HepG2 (cell line): ENCODE measurements around the gene OGA. TPM values are rescaled to one million over a fixed set of nuclear protein-coding genes. Genes with fewer than 3 reads are reported as not detected.

Source experiments
- AKNA ChIP-seq: sonication (generic); formaldehyde crosslinking; IDR thresholded peaks from 2 replicates; pipeline ENCODE4 v1.4.0; 2020; ENCODE audit warnings: missing genetic modification reagents, borderline replicate concordance
- CHCHD3 ChIP-seq: sonication (generic); formaldehyde crosslinking; IDR thresholded peaks from 2 replicates; pipeline ENCODE4 v1.8.0; 2022; ENCODE audit warnings: mild to moderate bottlenecking, missing genetic modification reagents, moderate library complexity
- EZH2 ChIP-seq: conservative IDR thresholded peaks from 2 replicates; pipeline ENCODE4 v1.6.1; 2012; ENCODE audit warnings: mild to moderate bottlenecking, low read depth, low read length, moderate library complexity
- GRHL1 ChIP-seq: sonication (generic); formaldehyde crosslinking; conservative IDR thresholded peaks from 2 replicates; pipeline ENCODE4 v1.8.0; 2022; ENCODE audit warnings: missing genetic modification reagents
- HCFC1 ChIP-seq: fragments of 150-350 bp; IDR thresholded peaks from 2 replicates; pipeline ENCODE4 v1.6.1; 2014; ENCODE audit warnings: low read depth, low read length
- HNF1B ChIP-seq: sonication (generic); formaldehyde crosslinking; IDR thresholded peaks from 2 replicates; pipeline ENCODE4 v1.5.1; 2020; ENCODE audit warnings: mild to moderate bottlenecking, moderate library complexity, missing genetic modification reagents
- KDM6A ChIP-seq: IDR thresholded peaks from 2 replicates; pipeline ENCODE4 v1.6.1; 2016; ENCODE audit warnings: low read depth
- NBN ChIP-seq: fragments of 450-650 bp; conservative IDR thresholded peaks from 2 replicates; pipeline ENCODE4 v1.6.1; 2017
- NFKB2 ChIP-seq: sonication (generic); formaldehyde crosslinking; IDR thresholded peaks from 2 replicates; pipeline ENCODE4 v1.4.0; 2020; ENCODE audit warnings: missing genetic modification reagents, borderline replicate concordance
- PAWR ChIP-seq: sonication (generic); formaldehyde crosslinking; IDR thresholded peaks from 2 replicates; pipeline ENCODE4 v1.4.0; 2020; ENCODE audit warnings: missing genetic modification reagents, mild to moderate bottlenecking, borderline replicate concordance
- PHB2 ChIP-seq: fragments of 450-650 bp; IDR thresholded peaks from 2 replicates; pipeline ENCODE4 v1.6.1; 2018; ENCODE audit not compliant: partially characterized antibody
- SRSF4 ChIP-seq: fragments of 200-400 bp; formaldehyde crosslinking; IDR thresholded peaks from one replicate; pipeline ENCODE4 v1.6.1; 2018; ENCODE audit warnings: mild to moderate bottlenecking, low read depth, low read length, moderate library complexity; ENCODE audit not compliant: poor library complexity, severe bottlenecking
- USF2 ChIP-seq, 2 experiments: sonication (generic) in 1 of 2; formaldehyde crosslinking in 1 of 2; IDR thresholded peaks; 2 replicates each; pipeline versions ENCODE4 v1.5.1 to v1.6.1; 2011 to 2020; ENCODE audit warnings: borderline replicate concordance in 1 of 2, low read depth in 1 of 2, low read length in 1 of 2, mild to moderate bottlenecking in 1 of 2, missing genetic modification reagents in 1 of 2, moderate library complexity in 1 of 2
- ZFP90 ChIP-seq: sonication (generic); formaldehyde crosslinking; IDR thresholded peaks from 2 replicates; pipeline ENCODE4 v1.8.0; 2022; ENCODE audit warnings: missing genetic modification reagents, mild to moderate bottlenecking, inconsistent platforms, borderline replicate concordance
- ZNF205 ChIP-seq: IDR thresholded peaks from 2 replicates; pipeline ENCODE4 v1.6.1; 2018; ENCODE audit warnings: missing biosample characterization, missing genetic modification reagents
- ZNF343 ChIP-seq: sonication (generic); formaldehyde crosslinking; IDR thresholded peaks from 2 replicates; pipeline ENCODE4 v1.4.0; 2020; ENCODE audit warnings: mild to moderate bottlenecking, missing genetic modification reagents
- ZNF484 ChIP-seq: sonication (generic); formaldehyde crosslinking; IDR thresholded peaks from 2 replicates; pipeline ENCODE4 v1.5.1; 2020; ENCODE audit warnings: mild to moderate bottlenecking, low read depth, missing genetic modification reagents, borderline replicate concordance
- ZNF773 ChIP-seq: sonication (generic); formaldehyde crosslinking; IDR thresholded peaks from 2 replicates; pipeline ENCODE4 v1.4.0; 2020; ENCODE audit warnings: missing genetic modification reagents, borderline replicate concordance
- ZSCAN25 ChIP-seq: sonication (generic); formaldehyde crosslinking; IDR thresholded peaks from 2 replicates; pipeline ENCODE4 v1.8.0; 2022; ENCODE audit warnings: mild to moderate bottlenecking, missing genetic modification reagents
- polyA plus RNA-seq, 8 experiments: library from polyadenylated mRNA; depleted of rRNA in 3 of 8; stranded (reverse) in 7 of 8; unstranded in 1 of 8; fragments of >200 nt; fragmentation: Illumina TruSeq in 4 of 8; extraction: Trizol in 4 of 8; gene quantifications; 2 replicates each; pipeline versions ENCODE4 v1.2.1 to v1.2.3, GENCODE V29; 2011 to 2016; ENCODE audit warnings: low read depth in 4 of 8, missing spikeins in 1 of 8, mixed read lengths in 1 of 8; ENCODE audit not compliant: insufficient read depth in 1 of 8
- total RNA-seq, 5 experiments: library from RNA; depleted of rRNA; stranded (reverse); fragments of >200 nt; fragmentation: Illumina TruSeq; extraction: Trizol; gene quantifications; 2 replicates each; pipeline ENCODE4 v1.2.3, GENCODE V29; 2016; ENCODE audit warnings: low read depth in 1 of 5

Gene OGA
- total and polyA plus RNA-seq, 2 of the 13 experiments (the other 11 are each of a cell fraction or from before 2014, with no cell fraction given), result 33.2 to 39.8 TPM

- 0 out of 2 replicates have a peak, but pooled peaks have one; percentile 27 for TF ChIP-seq ZNF343 (CRISPR knock-in tag)
- TF ChIP-seq EZH2, result no peak
- no peak for TF ChIP-seq USF2 (IDR thresholded peaks at IDR 0.05; ENCODE audit: low read depth, low read length)
- TF ChIP-seq USF2 (CRISPR knock-in tag; IDR thresholded peaks at IDR 0.05; ENCODE audit: borderline replicate concordance), result no peak
- 0 out of 2 replicates have a peak, but pooled peaks have one; percentile 50 for TF ChIP-seq ZFP90
- TF ChIP-seq AKNA (CRISPR knock-in tag), result no peak
- no peak for TF ChIP-seq ZNF773 (CRISPR knock-in tag)
- TF ChIP-seq GRHL1 (CRISPR knock-in tag), result no peak
- TF ChIP-seq CHCHD3 (CRISPR knock-in tag), result no peak
- TF ChIP-seq NFKB2 (CRISPR knock-in tag), result peak; percentile 59; the same call in 1 of the 2 replicates
- TF ChIP-seq PHB2, result no peak
- TF ChIP-seq HCFC1, result no peak
- no peak for TF ChIP-seq ZSCAN25 (CRISPR knock-in tag)
- no peak for TF ChIP-seq PAWR (CRISPR knock-in tag)
- no peak for TF ChIP-seq ZNF205 (CRISPR knock-in tag)
- no peak for TF ChIP-seq NBN
- no peak for TF ChIP-seq ZNF484 (CRISPR knock-in tag)
- no peak for TF ChIP-seq SRSF4
- TF ChIP-seq KDM6A, result no peak
- no peak for TF ChIP-seq HNF1B
Measured at GRCh38 chr10:101840741-101841453, 22.7 kb upstream of the OGA start (continued).
